Liver (tissue), 9 donors: ENCODE results near the gene AKIRIN1. TPM values are rescaled to one million over a fixed set of nuclear protein-coding genes. Genes with fewer than 3 reads are reported as not detected.
"Not testable (repeated sequence)": the region's sequence is repeated elsewhere in the genome, so short reads cannot be mapped to it uniquely, and the experiment has no call there.

ENCODE experiments used
- DNase-seq: peaks from one replicate; pipeline ENCODE4 v3.0.0-alpha.2; 2017; ENCODE audit warnings: low spot score
- H3K27ac ChIP-seq, 2 donors: one replicate each; pipeline ENCODE4 v1.7.0; 2013; ENCODE audit warnings: inconsistent platforms in 2 of 2, low read length in 2 of 2, control low read depth in 1 of 2, low read depth in 1 of 2, mild to moderate bottlenecking in 1 of 2
- H3K27me3 ChIP-seq, 4 donors: one replicate each; pipeline versions ENCODE4 v1.6.1 to v1.7.0; 2013; ENCODE audit warnings: low read length in 3 of 4, inconsistent platforms in 1 of 4, mild to moderate bottlenecking in 1 of 4, moderate library complexity in 1 of 4; ENCODE audit not compliant: control insufficient read depth in 4 of 4, insufficient read depth in 4 of 4
- H3K36me3 ChIP-seq, 4 donors: one replicate each; pipeline versions ENCODE4 v1.6.1 to v1.7.0; 2013; ENCODE audit warnings: low read length in 3 of 4, mild to moderate bottlenecking in 3 of 4, low read depth in 1 of 4, moderate library complexity in 1 of 4; ENCODE audit not compliant: control insufficient read depth in 4 of 4, insufficient read depth in 3 of 4
- H3K4me1 ChIP-seq, 4 donors: one replicate each; pipeline versions ENCODE4 v1.6.1 to v1.7.0; 2013; ENCODE audit warnings: low read length in 3 of 4, mild to moderate bottlenecking in 3 of 4, moderate library complexity in 1 of 4; ENCODE audit not compliant: control insufficient read depth in 4 of 4, insufficient read depth in 4 of 4
- H3K4me3 ChIP-seq, 3 donors: one replicate each; pipeline versions ENCODE4 v1.6.1 to v1.7.0; 2013; ENCODE audit warnings: low read length in 3 of 3, control low read depth in 1 of 3, low read depth in 1 of 3, mild to moderate bottlenecking in 1 of 3
- H3K9ac ChIP-seq, 2 donors: one replicate each; pipeline ENCODE4 v1.7.0; 2013; ENCODE audit warnings: low read length in 2 of 2, mild to moderate bottlenecking in 2 of 2, moderate library complexity in 2 of 2, control low read depth in 1 of 2, low read depth in 1 of 2
- H3K9me3 ChIP-seq, 4 donors: one replicate each; pipeline versions ENCODE4 v1.6.1 to v1.7.0; 2013; ENCODE audit warnings: low read length in 3 of 4; ENCODE audit not compliant: control insufficient read depth in 4 of 4
- FOXA2 ChIP-seq: IDR thresholded peaks from 2 replicates; pipeline ENCODE4 v1.6.1; 2016; ENCODE audit warnings: antibody characterized with exemption
- GABPA ChIP-seq, 2 donors: IDR thresholded peaks in 1 of 2; conservative IDR thresholded peaks in 1 of 2; 2 replicates each; pipeline ENCODE4 v1.6.1; 2016; ENCODE audit warnings: antibody characterized with exemption in 2 of 2, mild to moderate bottlenecking in 1 of 2, moderate library complexity in 1 of 2
- HNF4A ChIP-seq, 2 donors: conservative IDR thresholded peaks; 2 replicates each; pipeline ENCODE4 v1.6.1; 2016; ENCODE audit warnings: antibody characterized with exemption in 2 of 2, mild to moderate bottlenecking in 2 of 2
- HNF4G ChIP-seq: IDR thresholded peaks from 2 replicates; pipeline ENCODE4 v1.6.1; 2016; ENCODE audit warnings: antibody characterized with exemption
- RAD21 ChIP-seq, 2 donors: IDR thresholded peaks; 2 replicates each; pipeline ENCODE4 v1.6.1; 2016; ENCODE audit warnings: antibody characterized with exemption in 2 of 2, mild to moderate bottlenecking in 2 of 2
- SP1 ChIP-seq: IDR thresholded peaks from 2 replicates; pipeline ENCODE4 v1.6.1; 2018; ENCODE audit warnings: antibody characterized with exemption, mild to moderate bottlenecking
- WGBS: extraction: QIAGEN DNeasy Blood & Tissue Kit; methylation state at CpG from one replicate; pipeline ENCODE4 v1.1.7; 2013; 5-methylcytosine and 5-hydroxymethylcytosine counted together
- polyA plus RNA-seq, 2 donors: library from polyadenylated mRNA; stranded (reverse) in 1 of 2; unstranded in 1 of 2; fragments of 200-250 nt in 1 of 2; fragments of >200 nt in 1 of 2; fragmentation: Nextera tagmentation in 1 of 2; extraction: Ambion mirVana in 1 of 2; gene quantifications; one replicate each; pipeline versions ENCODE4 v1.2.1 to v1.2.3, GENCODE V29; 2013 to 2015
- total RNA-seq, 2 donors: library from RNA; depleted of rRNA; stranded (reverse); fragments of >200 nt; gene quantifications; one replicate each; pipeline ENCODE4 v1.2.3, GENCODE V29; 2014
- TF ChIP-seq, protein P1 (sequence below): fragments of 150-350 bp; IDR thresholded peaks from 2 replicates; pipeline ENCODE4 v1.5.1; 2017; ENCODE audit warnings: improper control_type of control experiment, low read depth, low read length; ENCODE audit not compliant: missing input control
- TF ChIP-seq, protein P2 (sequence below): IDR thresholded peaks from 2 replicates; pipeline ENCODE4 v1.6.1; 2016; ENCODE audit warnings: antibody characterized with exemption
- TF ChIP-seq, protein P3 (sequence below): IDR thresholded peaks from 2 replicates; pipeline ENCODE4 v1.6.1; 2016; ENCODE audit warnings: antibody characterized with exemption
- TF ChIP-seq, protein P4 (sequence below): IDR thresholded peaks from 2 replicates; pipeline ENCODE4 v1.6.1; 2016; ENCODE audit warnings: antibody characterized with exemption
- donor health status: healthy.
- donor health status: healthy.
- donor health status: healthy.
- donor health status: healthy.
- donor health status: healthy.

The AKIRIN1 gene
- total and polyA plus RNA-seq, 4 donors, result 18.2 to 52.4 (median 26.8) TPM

DNA sequence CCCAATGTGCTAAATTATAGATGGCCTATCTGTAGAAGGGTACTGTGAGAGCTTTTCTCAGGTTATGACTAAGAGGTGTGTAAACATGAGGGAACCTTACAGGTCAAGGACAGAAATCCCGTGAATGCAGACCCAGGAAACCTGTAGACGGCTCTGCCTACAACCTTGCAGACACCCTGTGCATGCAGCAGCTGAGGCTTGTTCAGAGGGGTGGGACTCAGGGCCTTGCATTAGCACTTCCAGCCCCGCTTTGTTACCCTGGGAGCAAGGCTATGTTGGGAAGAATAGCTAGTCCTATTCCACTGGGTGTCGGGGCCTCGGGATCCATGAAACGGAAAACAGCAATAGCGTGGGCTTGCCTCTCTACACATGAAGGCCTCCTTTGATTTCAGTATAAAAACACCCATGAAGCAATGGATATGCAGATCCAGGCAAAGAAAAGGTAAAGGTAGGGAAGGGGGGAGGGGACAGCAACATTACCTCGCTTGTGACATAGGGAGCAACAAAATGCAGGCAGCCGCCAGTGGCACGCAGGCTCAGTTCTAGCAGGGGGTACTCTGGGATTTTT is 25.6 kb downstream of the AKIRIN1 start (continued):
- TF ChIP-seq, protein P1, sequence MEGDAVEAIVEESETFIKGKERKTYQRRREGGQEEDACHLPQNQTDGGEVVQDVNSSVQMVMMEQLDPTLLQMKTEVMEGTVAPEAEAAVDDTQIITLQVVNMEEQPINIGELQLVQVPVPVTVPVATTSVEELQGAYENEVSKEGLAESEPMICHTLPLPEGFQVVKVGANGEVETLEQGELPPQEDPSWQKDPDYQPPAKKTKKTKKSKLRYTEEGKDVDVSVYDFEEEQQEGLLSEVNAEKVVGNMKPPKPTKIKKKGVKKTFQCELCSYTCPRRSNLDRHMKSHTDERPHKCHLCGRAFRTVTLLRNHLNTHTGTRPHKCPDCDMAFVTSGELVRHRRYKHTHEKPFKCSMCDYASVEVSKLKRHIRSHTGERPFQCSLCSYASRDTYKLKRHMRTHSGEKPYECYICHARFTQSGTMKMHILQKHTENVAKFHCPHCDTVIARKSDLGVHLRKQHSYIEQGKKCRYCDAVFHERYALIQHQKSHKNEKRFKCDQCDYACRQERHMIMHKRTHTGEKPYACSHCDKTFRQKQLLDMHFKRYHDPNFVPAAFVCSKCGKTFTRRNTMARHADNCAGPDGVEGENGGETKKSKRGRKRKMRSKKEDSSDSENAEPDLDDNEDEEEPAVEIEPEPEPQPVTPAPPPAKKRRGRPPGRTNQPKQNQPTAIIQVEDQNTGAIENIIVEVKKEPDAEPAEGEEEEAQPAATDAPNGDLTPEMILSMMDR, result no peak
- TF ChIP-seq HNF4G, result no peak
- TF ChIP-seq SP1, result no peak

DNA sequence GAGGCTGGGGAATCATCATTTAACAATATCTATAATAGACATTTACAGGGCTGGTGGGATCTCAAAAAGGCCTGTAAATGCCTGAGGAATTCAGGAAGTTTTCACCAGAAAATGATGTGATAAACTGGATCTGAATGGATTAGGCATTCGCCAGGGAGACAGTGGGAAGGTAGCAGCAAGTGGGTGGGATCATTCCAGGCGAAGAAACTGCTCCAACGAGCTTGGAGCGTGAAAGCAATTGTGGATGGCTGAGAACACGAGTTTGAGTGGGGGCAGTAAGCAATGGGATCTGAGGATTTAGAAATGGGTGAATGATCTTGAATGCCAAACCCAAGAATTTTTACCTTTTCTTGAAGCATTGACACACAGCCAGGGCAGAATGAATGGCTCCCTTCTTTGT is 26.2 kb downstream of the AKIRIN1 start:
- WGBS, result 85% methylated on average over 5 of the region's 5 CpGs
- no peak for DNase-seq
- Histone ChIP-seq H3K27me3 (no peaks in the 10 kb centered on the region), H3K4me3 (no peak overlapping the region), H3K27ac (no peak overlapping the region), H3K36me3 (no peaks in the 10 kb centered on the region), H3K4me1 (no peaks in the 10 kb centered on the region), H3K9ac (no peak overlapping the region), H3K9me3 (no peaks in the 10 kb centered on the region)
- TF ChIP-seq, protein P1, result no peak
- TF ChIP-seq HNF4A (conservative IDR thresholded peaks at IDR 0.05) (no peak), FOXA2 (no peak), GABPA (IDR thresholded peaks at IDR 0.05 in 1 of 2, conservative IDR thresholded peaks at IDR 0.05 in 1 of 2) (no peak), SP1 (no peak), RAD21 (IDR thresholded peaks at IDR 0.05) (no peak)
- TF ChIP-seq, protein P2, sequence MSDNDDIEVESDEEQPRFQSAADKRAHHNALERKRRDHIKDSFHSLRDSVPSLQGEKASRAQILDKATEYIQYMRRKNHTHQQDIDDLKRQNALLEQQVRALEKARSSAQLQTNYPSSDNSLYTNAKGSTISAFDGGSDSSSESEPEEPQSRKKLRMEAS, result no peak
- TF ChIP-seq, protein P3, sequence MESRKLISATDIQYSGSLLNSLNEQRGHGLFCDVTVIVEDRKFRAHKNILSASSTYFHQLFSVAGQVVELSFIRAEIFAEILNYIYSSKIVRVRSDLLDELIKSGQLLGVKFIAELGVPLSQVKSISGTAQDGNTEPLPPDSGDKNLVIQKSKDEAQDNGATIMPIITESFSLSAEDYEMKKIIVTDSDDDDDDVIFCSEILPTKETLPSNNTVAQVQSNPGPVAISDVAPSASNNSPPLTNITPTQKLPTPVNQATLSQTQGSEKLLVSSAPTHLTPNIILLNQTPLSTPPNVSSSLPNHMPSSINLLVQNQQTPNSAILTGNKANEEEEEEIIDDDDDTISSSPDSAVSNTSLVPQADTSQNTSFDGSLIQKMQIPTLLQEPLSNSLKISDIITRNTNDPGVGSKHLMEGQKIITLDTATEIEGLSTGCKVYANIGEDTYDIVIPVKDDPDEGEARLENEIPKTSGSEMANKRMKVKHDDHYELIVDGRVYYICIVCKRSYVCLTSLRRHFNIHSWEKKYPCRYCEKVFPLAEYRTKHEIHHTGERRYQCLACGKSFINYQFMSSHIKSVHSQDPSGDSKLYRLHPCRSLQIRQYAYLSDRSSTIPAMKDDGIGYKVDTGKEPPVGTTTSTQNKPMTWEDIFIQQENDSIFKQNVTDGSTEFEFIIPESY, result no peak
- TF ChIP-seq, protein P4, sequence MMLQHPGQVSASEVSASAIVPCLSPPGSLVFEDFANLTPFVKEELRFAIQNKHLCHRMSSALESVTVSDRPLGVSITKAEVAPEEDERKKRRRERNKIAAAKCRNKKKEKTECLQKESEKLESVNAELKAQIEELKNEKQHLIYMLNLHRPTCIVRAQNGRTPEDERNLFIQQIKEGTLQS, result no peak

DNA sequence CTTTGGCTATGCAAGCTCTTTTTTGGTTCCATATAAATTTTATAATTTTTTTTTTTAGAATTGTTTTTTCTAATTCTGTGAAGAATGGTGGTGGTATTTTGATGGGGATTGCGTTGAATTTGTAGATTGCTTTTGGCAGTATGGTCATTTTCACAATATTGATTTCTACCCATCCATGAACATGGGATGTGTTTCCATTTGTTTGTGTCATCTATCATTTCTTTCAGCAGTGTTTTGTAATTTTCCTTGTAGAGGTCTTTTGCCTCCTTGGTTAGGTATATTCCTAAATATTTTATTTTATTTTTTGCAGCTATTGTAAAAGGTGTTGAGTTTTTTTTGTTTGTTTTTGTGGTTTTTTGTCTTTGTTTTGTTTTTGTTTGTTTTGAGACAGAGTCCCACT is 29.4 kb downstream of the AKIRIN1 start:
- not testable (repeated sequence) for H3K27me3 ChIP-seq, H3K4me1 ChIP-seq, H3K4me3 ChIP-seq, DNase-seq, H3K36me3 ChIP-seq, H3K27ac ChIP-seq, H3K9ac ChIP-seq, H3K9me3 ChIP-seq
- 44% methylated on average over 1 of the region's 1 CpG for WGBS
